Lower lobe of right lung (tissue), 2 donors: ENCODE measurements around the gene CORO6. TPM values are rescaled to one million over a fixed set of nuclear protein-coding genes. Genes with fewer than 3 reads are reported as not detected.

Experiments
- ATAC-seq, 2 donors: fragments of 200-7000 bp; cut with Tn5 transposase; one replicate each; pipeline ENCODE4 v1.9.1; 2020 to 2022; ENCODE audit warnings: mild to moderate bottlenecking in 2 of 2, moderate library complexity in 2 of 2
- DNase-seq: peaks from one replicate; pipeline ENCODE4 v3.0.0-alpha.2; 2020
- H3K27ac ChIP-seq: fragments of 200-600 bp; one replicate; pipeline ENCODE4 v1.8.0; 2022
- H3K27me3 ChIP-seq: fragments of 200-600 bp; one replicate; pipeline ENCODE4 v1.8.0; 2022; ENCODE audit warnings: low read depth
- H3K36me3 ChIP-seq: fragments of 200-600 bp; one replicate; pipeline ENCODE4 v1.8.0; 2022; ENCODE audit warnings: mild to moderate bottlenecking
- H3K4me1 ChIP-seq: fragments of 200-600 bp; one replicate; pipeline ENCODE4 v1.8.0; 2022
- H3K4me3 ChIP-seq: fragments of 200-600 bp; one replicate; pipeline ENCODE4 v1.8.0; 2022; ENCODE audit warnings: mild to moderate bottlenecking
- H3K9me3 ChIP-seq: fragments of 200-600 bp; one replicate; pipeline ENCODE4 v1.8.0; 2022
- intact Hi-C: fragments of 100-400 bp; cut with DNase I; formaldehyde crosslinking; loops from one replicate; pipeline ENCODE4 v1.11.0; 2022
- total RNA-seq: library from RNA; stranded (reverse); fragmentation: NEBNext Ultra II Directional; extraction: Animal tissue kit (Norgen Biotek cat#: 25700); gene quantifications from one replicate; pipeline ENCODE4 v1.2.1, GENCODE V29; 2021
- TF ChIP-seq, protein P1 (sequence below): fragments of 200-600 bp; IDR thresholded peaks from one replicate; pipeline ENCODE4 v1.8.0; 2022; ENCODE audit warnings: antibody characterized with exemption, mild to moderate bottlenecking
- donor health status: DM: no; HTN: yes; CAD: no; lungs with severe emphysema.

The CORO6 gene
- total RNA-seq, 1 donor from 2014 or later: 6.6 TPM

DNA sequence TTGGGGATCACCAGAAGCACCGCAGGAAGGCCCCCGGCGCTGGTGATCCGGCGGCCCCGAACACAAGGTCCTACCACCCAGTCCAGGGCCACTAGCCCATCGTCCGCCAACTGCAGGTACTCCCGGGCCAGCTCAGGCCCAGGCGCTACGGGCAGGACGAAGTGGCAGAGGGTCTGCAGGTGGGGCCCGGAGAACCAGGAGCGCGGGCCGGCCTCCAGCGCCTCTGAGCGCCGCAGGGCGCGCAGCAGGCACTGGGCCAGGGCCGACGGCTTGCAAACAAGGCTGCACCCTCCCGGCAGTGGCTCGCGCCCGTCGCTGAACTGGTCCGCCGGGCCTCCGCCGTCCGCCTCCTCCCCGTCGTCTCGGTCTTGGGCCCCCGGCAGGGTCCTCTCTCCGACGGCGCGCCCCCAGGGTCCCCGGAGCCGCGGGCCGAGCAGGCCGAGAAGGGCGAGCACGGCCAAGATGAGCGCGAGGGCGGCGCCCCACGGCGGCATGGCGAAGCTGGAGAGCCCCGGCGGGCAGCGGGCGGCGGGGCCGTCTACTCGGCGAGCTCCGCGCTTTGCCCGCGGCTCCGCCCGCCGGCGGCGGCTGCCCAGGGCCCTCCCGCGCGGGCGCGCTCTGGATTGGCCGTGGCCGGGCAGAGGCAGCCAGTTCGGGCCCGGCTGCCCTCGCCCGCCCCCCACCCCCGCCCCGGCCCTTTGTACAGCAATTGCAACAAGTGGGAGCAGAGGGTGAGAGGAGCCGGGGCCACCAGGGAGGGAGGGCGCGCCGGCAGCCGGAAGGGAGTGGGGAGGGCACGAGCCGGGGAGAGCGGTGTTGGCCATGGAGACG lies 56.0 kb downstream of the CORO6 start, which contains the start of gene ABHD15:
TSS of gene ABHD15 (minus strand) at position 565 of the 831 bp plus-strand sequence. CDS start at position 494, 71 bp downstream.
- peaks cover 54% of the 10 kb centered on the region for H3K4me1 ChIP-seq

DNA sequence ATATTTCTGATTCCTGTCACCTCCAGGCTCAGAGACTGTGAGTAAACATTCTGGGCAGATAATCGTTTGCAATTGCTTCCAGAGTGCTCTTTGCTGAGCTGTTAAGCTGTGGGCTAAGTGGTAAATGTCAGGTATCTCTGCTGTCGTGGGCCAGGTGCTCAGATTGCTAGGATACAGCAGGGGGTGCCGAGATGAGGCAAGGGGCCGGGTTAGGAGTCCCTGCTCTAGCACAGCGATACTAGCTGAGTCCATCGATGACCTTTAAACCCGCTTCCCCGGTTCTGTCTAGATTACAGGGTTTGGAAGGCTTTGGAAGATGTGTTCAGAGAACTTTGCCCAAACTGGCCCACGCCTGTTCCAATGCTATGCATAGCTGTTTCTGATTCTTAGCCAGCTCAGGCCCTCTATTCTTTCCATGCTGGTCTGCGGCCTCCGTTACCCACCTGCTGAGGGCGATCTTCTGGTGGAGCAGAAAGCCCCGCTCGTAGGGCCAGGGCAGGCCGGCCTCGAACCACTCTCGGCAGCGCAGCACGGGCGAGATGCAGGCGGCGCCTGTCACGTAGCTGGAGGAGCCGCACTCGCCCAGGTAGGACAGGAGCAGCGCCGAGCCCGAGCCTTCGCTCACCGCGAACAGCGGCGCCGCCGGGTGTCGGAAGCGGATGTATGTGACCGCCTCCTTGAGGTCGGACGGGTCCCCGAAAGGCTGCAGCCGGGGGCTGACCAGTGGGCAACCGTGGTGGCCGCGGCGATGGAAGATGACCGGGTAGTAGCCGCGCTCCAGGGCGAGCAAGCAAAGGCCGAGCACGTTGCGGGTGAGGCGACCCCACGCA lies 56.9 kb downstream of the CORO6 start:
- Histone ChIP-seq H3K27me3 (no peaks in the 10 kb centered on the region), H3K4me3 (peak overlapping the region; percentile 81), H3K9me3 (no peaks in the 10 kb centered on the region), H3K36me3 (peaks cover 16% of the 10 kb centered on the region), H3K27ac (peak overlapping the region; percentile 87), H3K4me1 (peaks cover 63% of the 10 kb centered on the region)
- DNase-seq (peak; percentile 74), ATAC-seq (peak; percentile 29 to 34)
- intact Hi-C loops: no loop called here
- TF ChIP-seq, protein P1, sequence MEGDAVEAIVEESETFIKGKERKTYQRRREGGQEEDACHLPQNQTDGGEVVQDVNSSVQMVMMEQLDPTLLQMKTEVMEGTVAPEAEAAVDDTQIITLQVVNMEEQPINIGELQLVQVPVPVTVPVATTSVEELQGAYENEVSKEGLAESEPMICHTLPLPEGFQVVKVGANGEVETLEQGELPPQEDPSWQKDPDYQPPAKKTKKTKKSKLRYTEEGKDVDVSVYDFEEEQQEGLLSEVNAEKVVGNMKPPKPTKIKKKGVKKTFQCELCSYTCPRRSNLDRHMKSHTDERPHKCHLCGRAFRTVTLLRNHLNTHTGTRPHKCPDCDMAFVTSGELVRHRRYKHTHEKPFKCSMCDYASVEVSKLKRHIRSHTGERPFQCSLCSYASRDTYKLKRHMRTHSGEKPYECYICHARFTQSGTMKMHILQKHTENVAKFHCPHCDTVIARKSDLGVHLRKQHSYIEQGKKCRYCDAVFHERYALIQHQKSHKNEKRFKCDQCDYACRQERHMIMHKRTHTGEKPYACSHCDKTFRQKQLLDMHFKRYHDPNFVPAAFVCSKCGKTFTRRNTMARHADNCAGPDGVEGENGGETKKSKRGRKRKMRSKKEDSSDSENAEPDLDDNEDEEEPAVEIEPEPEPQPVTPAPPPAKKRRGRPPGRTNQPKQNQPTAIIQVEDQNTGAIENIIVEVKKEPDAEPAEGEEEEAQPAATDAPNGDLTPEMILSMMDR: no peak

More for the DNA sequence above, 56.0 kb downstream of the CORO6 start, which contains the start of gene ABHD15:
- DNase-seq: peak; percentile 87
- TF ChIP-seq, protein P1: peak; percentile 9
- Histone ChIP-seq H3K36me3 (peaks cover 18% of the 10 kb centered on the region), H3K9me3 (no peaks in the 10 kb centered on the region), H3K27ac (peak within 1 kb of the TSS; percentile 87), H3K4me3 (peak within 1 kb of the TSS; percentile 81), H3K27me3 (no peaks in the 10 kb centered on the region)
- peak; percentile 77 to 81 for ATAC-seq
- intact Hi-C loops: no loop called here

Other genes starting within 250 kb of the CORO6 start
- 70.6 TPM for gene TAOK1, start 232.5 kb downstream of the CORO6 start, total RNA-seq
- gene ABHD15, start 55.9 kb downstream of the CORO6 start, total RNA-seq: 14.3 TPM
- 62.7 TPM for gene TP53I13, start 54.2 kb downstream of the CORO6 start, total RNA-seq
- gene GIT1, start 33.3 kb downstream of the CORO6 start, total RNA-seq: 53.1 TPM
- gene ANKRD13B, start 29.8 kb downstream of the CORO6 start, total RNA-seq: 6.6 TPM